Type B pancreatic cell (in vitro differentiated cells): ENCODE data around the gene MAP4K3. TPM values are rescaled to one million over a fixed set of nuclear protein-coding genes. Genes with fewer than 3 reads are reported as not detected.
"Not testable (repeated sequence)": the region's sequence is repeated elsewhere in the genome, so short reads cannot be mapped to it uniquely, and the experiment has no call there.

Source experiments
- DNase-seq: peaks from one replicate; pipeline ENCODE4 v3.0.0; 2021; ENCODE audit warnings: mixed read lengths; ENCODE audit not compliant: unreplicated experiment; ENCODE audit errors: extremely low spot score
- H3K27ac Mint-ChIP-seq: 2 replicates; pipeline ENCODE4 v1.8.0; 2021; ENCODE audit warnings: mild to moderate bottlenecking, mixed read lengths
- H3K27me3 Mint-ChIP-seq: 2 replicates; pipeline ENCODE4 v1.8.0; 2021; ENCODE audit warnings: mixed read lengths
- H3K36me3 Mint-ChIP-seq: 2 replicates; pipeline ENCODE4 v1.8.0; 2021; ENCODE audit warnings: mixed read lengths
- H3K4me1 Mint-ChIP-seq: one replicate; pipeline ENCODE4 v1.8.0; 2021; ENCODE audit warnings: mixed read lengths; ENCODE audit not compliant: unreplicated experiment
- H3K4me3 Mint-ChIP-seq: 2 replicates; pipeline ENCODE4 v1.8.0; 2021; ENCODE audit warnings: mild to moderate bottlenecking, mixed read lengths
- H3K9me3 Mint-ChIP-seq: 2 replicates; pipeline ENCODE4 v1.8.0; 2021; ENCODE audit warnings: mixed read lengths
- CTCF ChIP-seq: fragments of 200-600 bp; sonication (generic); conservative IDR thresholded peaks from 2 replicates; pipeline ENCODE4 v1.5.0; 2021; ENCODE audit warnings: antibody characterized with exemption, mild to moderate bottlenecking
- total RNA-seq: library from RNA; stranded (reverse); gene quantifications from 2 replicates; pipeline ENCODE4 v1.2.1, GENCODE V29; 2021; ENCODE audit warnings: low replicate concordance

The MAP4K3 gene
- total RNA-seq, 1 donor from 2014 or later = 49.0 TPM

DNA sequence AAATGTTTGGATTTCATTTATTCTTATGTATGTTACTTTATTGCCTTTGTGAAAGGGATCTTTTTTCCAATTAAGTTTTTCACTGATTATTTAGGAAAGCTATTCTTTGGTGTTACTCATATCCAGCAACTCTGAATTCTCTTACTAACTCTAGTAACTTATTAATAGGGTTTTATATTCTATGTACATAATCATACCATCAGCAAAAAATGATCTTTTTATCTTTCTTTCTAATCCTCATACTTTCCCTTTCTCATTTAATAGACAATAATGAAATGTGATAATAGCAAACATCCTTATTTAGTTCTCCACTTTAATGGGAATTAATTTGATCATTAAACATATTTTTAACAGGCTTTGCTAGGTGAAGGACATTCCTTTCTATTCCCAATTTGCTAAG, 181.0 kb downstream of the MAP4K3 start:
- H3K27ac Mint-ChIP-seq = no peak overlapping the region
- H3K9me3 Mint-ChIP-seq = peaks cover 8% of the 10 kb centered on the region
- no peak for TF ChIP-seq CTCF
- H3K36me3 Mint-ChIP-seq = peaks cover 40% of the 10 kb centered on the region
- no peak for DNase-seq
- no peaks in the 10 kb centered on the region for H3K4me1 Mint-ChIP-seq
- no peak overlapping the region for H3K4me3 Mint-ChIP-seq
- H3K27me3 Mint-ChIP-seq = no peaks in the 10 kb centered on the region

GRCh38 chr2:39252888-39253518, 184.1 kb downstream of the MAP4K3 start:
- Mint-ChIP-seq H3K36me3 (peaks cover 39% of the 10 kb centered on the region), H3K9me3 (peaks cover 5% of the 10 kb centered on the region), H3K27ac (no peak overlapping the region), H3K4me1 (no peaks in the 10 kb centered on the region), H3K4me3 (no peak overlapping the region), H3K27me3 (no peaks in the 10 kb centered on the region)
- DNase-seq = no peak
- TF ChIP-seq CTCF = no peak

GRCh38 chr2:39247512-39248043, 189.5 kb downstream of the MAP4K3 start:
- no peak for TF ChIP-seq CTCF
- H3K36me3 Mint-ChIP-seq = peaks cover 24% of the 10 kb centered on the region
- no peak overlapping the region for H3K27ac Mint-ChIP-seq
- no peaks in the 10 kb centered on the region for H3K4me1 Mint-ChIP-seq
- H3K27me3 Mint-ChIP-seq = no peaks in the 10 kb centered on the region
- peaks cover 5% of the 10 kb centered on the region for H3K9me3 Mint-ChIP-seq
- DNase-seq = no peak
- H3K4me3 Mint-ChIP-seq = no peak overlapping the region

DNA sequence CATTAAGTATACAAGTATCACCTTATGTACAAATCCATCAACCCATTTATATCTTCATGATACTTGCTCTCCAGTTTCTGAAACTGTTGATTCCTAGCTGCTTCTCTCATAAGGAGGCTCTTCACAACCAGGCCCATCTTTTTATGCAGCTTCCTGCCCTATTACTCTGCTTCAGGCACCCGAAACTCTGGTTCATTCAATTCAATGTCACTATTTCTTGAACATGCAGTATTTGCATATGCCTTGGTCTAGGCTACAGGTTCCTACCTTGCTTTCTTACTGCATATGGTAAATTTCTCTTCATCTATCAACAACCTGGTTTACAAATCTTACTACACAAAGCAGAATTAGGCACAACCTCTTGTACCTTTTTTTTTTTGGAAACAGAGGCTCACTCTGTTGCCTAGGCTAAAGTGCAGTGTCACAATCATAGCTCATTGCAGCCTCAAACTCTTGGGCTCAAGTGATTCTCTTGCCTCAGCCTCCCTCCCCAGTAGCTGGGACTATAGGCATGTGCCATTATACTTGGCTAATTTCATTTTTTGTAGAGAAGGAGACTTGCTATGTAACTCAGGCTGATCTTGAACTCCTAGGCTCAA, 190.6 kb downstream of the MAP4K3 start:
- H3K9me3 Mint-ChIP-seq = peaks cover 4% of the 10 kb centered on the region
- H3K36me3 Mint-ChIP-seq = peaks cover 20% of the 10 kb centered on the region
- no peak overlapping the region for H3K4me3 Mint-ChIP-seq
- no peak for TF ChIP-seq CTCF
- H3K27me3 Mint-ChIP-seq = no peaks in the 10 kb centered on the region
- DNase-seq = no peak
- H3K4me1 Mint-ChIP-seq = no peaks in the 10 kb centered on the region
- no peak overlapping the region for H3K27ac Mint-ChIP-seq

DNA sequence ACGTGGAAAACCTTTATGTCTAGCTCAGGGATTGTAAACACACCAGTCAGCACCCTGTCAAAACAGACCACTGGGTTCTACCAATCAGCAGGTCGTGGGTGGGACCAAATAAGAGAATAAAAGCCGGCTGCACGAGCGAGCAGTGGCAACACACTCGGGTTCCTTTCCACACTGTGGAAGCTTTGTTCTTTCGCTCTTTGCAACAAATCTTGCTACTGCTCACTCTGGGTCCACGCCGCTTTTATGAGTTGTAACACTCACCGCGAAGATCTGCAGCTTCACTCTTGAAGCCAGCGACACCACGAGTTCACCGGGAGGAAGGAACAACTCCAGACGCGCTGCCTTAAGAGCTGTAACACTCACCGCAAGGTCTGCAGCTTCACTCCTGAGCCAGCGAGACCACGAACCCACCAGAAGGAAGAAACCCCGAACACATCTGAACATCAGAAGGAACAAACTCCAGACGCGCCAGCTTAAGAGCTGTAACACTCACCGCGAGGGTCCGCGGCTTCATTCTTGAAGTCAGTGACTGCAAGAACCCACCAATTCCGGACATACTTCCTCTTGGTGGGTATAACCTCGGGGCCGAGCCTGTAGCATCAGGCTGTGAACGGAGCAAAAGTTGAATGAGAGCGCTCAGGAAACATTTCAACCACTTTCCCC, 192.0 kb downstream of the MAP4K3 start:
- not testable (repeated sequence) for DNase-seq, H3K4me3 Mint-ChIP-seq, H3K27me3 Mint-ChIP-seq, H3K9me3 Mint-ChIP-seq, H3K27ac Mint-ChIP-seq, H3K4me1 Mint-ChIP-seq
- peaks cover 13% of the 10 kb centered on the region for H3K36me3 Mint-ChIP-seq

- H3K27ac Mint-ChIP-seq, H3K27me3 Mint-ChIP-seq, DNase-seq, H3K9me3 Mint-ChIP-seq, H3K4me3 Mint-ChIP-seq, H3K4me1 Mint-ChIP-seq: not testable (repeated sequence)
- H3K36me3 Mint-ChIP-seq = peaks cover 13% of the 10 kb centered on the region
These were observed 192.7 kb downstream of the MAP4K3 start for GRCh38 chr2:39244241-39244862.
